Endothelial cell of umbilical vein (primary cell): ENCODE results near the gene TSHZ1.

ENCODE experiments used
- CTCF ChIP-seq, 2 donors: IDR thresholded peaks; 1 replicate in 1 of 2; 2 replicates in 1 of 2; pipeline ENCODE4 v1.5.1; 2011; ENCODE audit warnings: low read length in 2 of 2, mild to moderate bottlenecking in 2 of 2, moderate library complexity in 2 of 2, control low read depth in 1 of 2, inconsistent platforms in 1 of 2, low read depth in 1 of 2; ENCODE audit not compliant: insufficient read depth in 1 of 2; ENCODE audit errors: extremely low read depth in 1 of 2
- MYC ChIP-seq: IDR thresholded peaks from one replicate; pipeline ENCODE4 v1.6.1; 2011; ENCODE audit warnings: mild to moderate bottlenecking, low read depth, low read length

GRCh38 chr18:75265872-75266271 lies 55.3 kb downstream of the TSHZ1 start:
- TF ChIP-seq CTCF (IDR thresholded peaks at IDR 0.05; ENCODE audit: extremely low read depth in 1 of 2, insufficient read depth in 1 of 2, low read depth in 1 of 2, low read length in 2 of 2) (no peak), MYC (no peak)
